Sigmoid colon (tissue), 4 donors: ENCODE results near the gene AFAP1.

Source experiments
- EP300 ChIP-seq, 4 donors: sonication (generic); formaldehyde crosslinking; IDR thresholded peaks; one replicate each; pipeline ENCODE4 v1.6.1; 2017; ENCODE audit warnings: antibody characterized with exemption in 4 of 4
- POLR2A ChIP-seq, 2 donors: fragments of 450-650 bp; IDR thresholded peaks; one replicate each; pipeline ENCODE4 v1.6.1; 2016; ENCODE audit warnings: antibody characterized with exemption in 2 of 2, mild to moderate bottlenecking in 2 of 2, moderate library complexity in 2 of 2
- POLR2AphosphoS5 ChIP-seq, 4 donors: sonication (generic); formaldehyde crosslinking; IDR thresholded peaks; one replicate each; pipeline ENCODE4 v1.6.1; 2017; ENCODE audit warnings: antibody characterized with exemption in 4 of 4
- TF ChIP-seq, protein P1 (sequence below), 4 experiments: fragments of 450-650 bp in 3 of 4; fragments of 200-600 bp in 1 of 4; IDR thresholded peaks; one replicate each; pipeline ENCODE4 v1.5.1; 2016 to 2019; ENCODE audit warnings: antibody characterized with exemption in 4 of 4, mild to moderate bottlenecking in 3 of 4, moderate library complexity in 2 of 4

DNA sequence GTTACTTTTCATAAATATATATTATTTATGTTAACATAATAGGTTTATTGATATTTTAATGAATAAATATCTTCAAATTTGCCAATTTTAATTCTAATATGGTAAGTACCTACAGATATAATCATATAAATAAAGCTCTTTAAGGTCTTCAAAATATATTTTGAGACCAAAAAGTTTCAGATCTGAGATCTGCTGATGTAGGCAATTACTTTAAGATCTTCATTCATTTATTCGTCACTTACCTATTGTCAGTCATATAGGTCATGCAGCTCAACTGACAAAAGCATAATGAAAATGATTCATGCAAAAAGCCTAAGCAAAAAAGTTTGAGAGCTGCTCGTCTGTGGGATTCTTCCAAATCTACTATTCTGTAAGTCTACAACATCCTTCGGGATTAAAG, 64.8 kb downstream of the AFAP1 start:
- TF ChIP-seq, protein P1, sequence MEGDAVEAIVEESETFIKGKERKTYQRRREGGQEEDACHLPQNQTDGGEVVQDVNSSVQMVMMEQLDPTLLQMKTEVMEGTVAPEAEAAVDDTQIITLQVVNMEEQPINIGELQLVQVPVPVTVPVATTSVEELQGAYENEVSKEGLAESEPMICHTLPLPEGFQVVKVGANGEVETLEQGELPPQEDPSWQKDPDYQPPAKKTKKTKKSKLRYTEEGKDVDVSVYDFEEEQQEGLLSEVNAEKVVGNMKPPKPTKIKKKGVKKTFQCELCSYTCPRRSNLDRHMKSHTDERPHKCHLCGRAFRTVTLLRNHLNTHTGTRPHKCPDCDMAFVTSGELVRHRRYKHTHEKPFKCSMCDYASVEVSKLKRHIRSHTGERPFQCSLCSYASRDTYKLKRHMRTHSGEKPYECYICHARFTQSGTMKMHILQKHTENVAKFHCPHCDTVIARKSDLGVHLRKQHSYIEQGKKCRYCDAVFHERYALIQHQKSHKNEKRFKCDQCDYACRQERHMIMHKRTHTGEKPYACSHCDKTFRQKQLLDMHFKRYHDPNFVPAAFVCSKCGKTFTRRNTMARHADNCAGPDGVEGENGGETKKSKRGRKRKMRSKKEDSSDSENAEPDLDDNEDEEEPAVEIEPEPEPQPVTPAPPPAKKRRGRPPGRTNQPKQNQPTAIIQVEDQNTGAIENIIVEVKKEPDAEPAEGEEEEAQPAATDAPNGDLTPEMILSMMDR (IDR thresholded peaks at IDR 0.05): no peak
- no peak for TF ChIP-seq POLR2A (IDR thresholded peaks at IDR 0.05)
- no peak for TF ChIP-seq POLR2AphosphoS5 (IDR thresholded peaks at IDR 0.05)
- TF ChIP-seq EP300 (IDR thresholded peaks at IDR 0.05): no peak
